OCI-LY7 (cell line): ENCODE measurements around the gene AK5. TPM values are rescaled to one million over a fixed set of nuclear protein-coding genes. Genes with fewer than 3 reads are reported as not detected.

ENCODE experiments used
- BruUV-seq: library from RNA; stranded (reverse); fragments of 400-500 nt; replicated peaks from 2 replicates; lab custom pipeline; 2021; lab: Mats Ljungman, UMichigan
- CTCF ChIA-PET: fragments of 300-600 bp; sonication (Branson Sonifier 250); formaldehyde crosslinking; loops from one replicate; lab custom pipeline; 2022; ENCODE audit warnings: antibody characterized with exemption; ENCODE audit not compliant: unreplicated experiment; lab: Charles Lee
- POLR2A ChIA-PET: fragments of 300-600 bp; sonication (Branson Sonifier 250); formaldehyde crosslinking; loops from one replicate; lab custom pipeline; 2022; ENCODE audit warnings: antibody characterized with exemption; lab: Charles Lee
- DNase-seq: peaks from one replicate; pipeline ENCODE4 v3.0.0-alpha.2; 2015; ENCODE audit warnings: low spot score
- H2AFZ ChIP-seq: fragments of 200-600 bp; sonication (generic), shearing (Covaris generic); 2 replicates; pipeline ENCODE4 v1.6.1; 2014; ENCODE audit warnings: mild to moderate bottlenecking, antibody characterized with exemption, low read length, moderate library complexity
- H3K27ac ChIP-seq: fragments of 200-600 bp; sonication (generic); 2 replicates; pipeline ENCODE4 v1.5.1; 2014; ENCODE audit warnings: mixed run types, low read depth, mild to moderate bottlenecking, moderate library complexity, low read length, inconsistent platforms; ENCODE audit not compliant: poor library complexity, severe bottlenecking
- H3K36me3 ChIP-seq: fragments of 200-600 bp; sonication (generic); 2 replicates; pipeline ENCODE4 v1.6.1; 2014; ENCODE audit warnings: mild to moderate bottlenecking, antibody characterized with exemption, low read length, moderate library complexity, mixed read lengths; ENCODE audit not compliant: insufficient read depth
- H3K4me1 ChIP-seq: fragments of 200-600 bp; sonication (generic); 2 replicates; pipeline ENCODE4 v1.5.1; 2014; ENCODE audit warnings: mild to moderate bottlenecking, low read length; ENCODE audit not compliant: insufficient read depth, poor library complexity, severe bottlenecking
- H3K4me2 ChIP-seq: fragments of 200-600 bp; sonication (generic); 2 replicates; pipeline ENCODE4 v1.6.1; 2014; ENCODE audit warnings: mild to moderate bottlenecking, low read length
- H3K4me3 ChIP-seq: fragments of 200-600 bp; sonication (generic); 2 replicates; pipeline ENCODE4 v1.5.1; 2014; ENCODE audit warnings: mild to moderate bottlenecking, low read depth, low read length; ENCODE audit not compliant: poor library complexity, severe bottlenecking
- H3K79me2 ChIP-seq: fragments of 200-600 bp; sonication (generic); 2 replicates; pipeline ENCODE4 v1.6.1; 2016; ENCODE audit warnings: low read depth, mild to moderate bottlenecking, low read length, moderate library complexity, mixed read lengths; ENCODE audit not compliant: insufficient read depth
- H3K9me2 ChIP-seq: fragments of 200-600 bp; sonication (generic); 2 replicates; pipeline ENCODE4 v1.6.1; 2016; ENCODE audit warnings: mild to moderate bottlenecking, low read length, mixed read lengths; ENCODE audit not compliant: insufficient read depth
- H3K9me3 ChIP-seq: fragments of 200-600 bp; sonication (generic); 2 replicates; pipeline ENCODE4 v1.6.1; 2014; ENCODE audit warnings: mild to moderate bottlenecking, mixed run types, low read length, mixed read lengths
- H4K20me1 ChIP-seq: fragments of 200-600 bp; sonication (generic); 2 replicates; pipeline ENCODE4 v1.6.1; 2014; ENCODE audit warnings: mild to moderate bottlenecking, antibody characterized with exemption, low read length, moderate library complexity, mixed read lengths; ENCODE audit not compliant: insufficient read depth
- CTCF ChIP-seq: fragments of 200-600 bp; sonication (generic); conservative IDR thresholded peaks from 2 replicates; pipeline ENCODE4 v1.5.1; 2014; ENCODE audit warnings: mild to moderate bottlenecking, antibody characterized with exemption, low read length, moderate library complexity, mixed read lengths
- EZH2phosphoT487 ChIP-seq: fragments of 200-600 bp; sonication (generic); IDR thresholded peaks from 2 replicates; pipeline ENCODE4 v1.6.1; 2018; ENCODE audit warnings: low read depth, borderline replicate concordance, mild to moderate bottlenecking, mixed run types, antibody characterized with exemption, low read length, moderate library complexity, mixed read lengths
- intact Hi-C: fragments of 100-400 bp; cut with micrococcal nuclease; formaldehyde crosslinking; loops from one replicate; pipeline ENCODE4 v1.10.0; 2022; ENCODE audit not compliant: unreplicated experiment
- total RNA-seq, 2 experiments: library from RNA; depleted of rRNA in 1 of 2; stranded (reverse); fragments of >200 nt in 1 of 2; shearing (Covaris generic) in 1 of 2; gene quantifications; 2 replicates each; pipeline ENCODE4 v1.2.3, GENCODE V29; 2014 to 2022

Gene AK5
- total RNA-seq, 2 experiments from 2014 or later, result not detected

DNA sequence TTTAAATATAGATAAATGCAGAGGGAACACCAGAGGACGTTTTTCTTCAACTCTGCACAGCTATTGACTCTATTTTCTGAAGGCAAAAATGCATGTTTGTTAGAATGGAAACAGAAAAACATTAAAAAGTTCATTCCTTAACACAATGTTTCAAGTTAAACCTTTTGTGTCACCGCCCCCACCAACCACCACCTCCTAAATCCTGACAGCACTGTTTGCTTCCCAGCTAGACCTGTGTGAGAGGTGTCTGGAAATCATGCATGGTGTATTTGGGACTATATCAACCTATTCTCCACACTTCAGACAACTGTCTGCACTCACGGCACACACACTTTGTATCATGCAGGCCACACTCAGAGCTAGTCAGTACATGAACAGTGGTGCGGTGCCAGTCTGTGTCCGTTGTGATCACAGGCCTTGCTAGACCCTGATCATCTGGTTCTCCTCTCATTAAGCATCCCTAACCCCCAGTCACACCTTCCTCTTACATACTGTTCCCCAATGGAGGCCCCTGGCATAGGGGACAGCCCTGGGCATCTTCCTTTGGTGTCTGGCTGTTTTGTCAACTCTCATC is 276.9 kb downstream of the AK5 start:
- H3K79me2 ChIP-seq, result no peaks in the 10 kb centered on the region
- TF ChIP-seq CTCF (no peak), EZH2phosphoT487 (no peak)
- POLR2A ChIA-PET, result interaction anchor here (0.7 to 0.9 kb wide), 2 partner anchors 91 to 668 kb away, joined by 3 to 9 read pairs; no protein-coding TSS in a partner anchor
- H3K9me3 ChIP-seq, result no peaks in the 10 kb centered on the region
- no peak overlapping the region for H2AFZ ChIP-seq
- no peaks in the 10 kb centered on the region for H4K20me1 ChIP-seq
- H3K27ac ChIP-seq, result no peak overlapping the region
- H3K9me2 ChIP-seq, result no peaks in the 10 kb centered on the region
- no TSS peak for BruUV-seq
- no peak for DNase-seq
- H3K4me1 ChIP-seq, result no peaks in the 10 kb centered on the region
- H3K4me3 ChIP-seq, result no peak overlapping the region
- no peak overlapping the region for H3K4me2 ChIP-seq
- peaks cover 28% of the 10 kb centered on the region for H3K36me3 ChIP-seq
- intact Hi-C loops, result no loop called here
- CTCF ChIA-PET, result no interaction called here

GRCh38 chr1:77560741-77561140 is 278.9 kb downstream of the AK5 start:
- intact Hi-C loops, result no loop called here
- H3K9me2 ChIP-seq, result no peaks in the 10 kb centered on the region
- no peak for DNase-seq
- no peak overlapping the region for H2AFZ ChIP-seq
- ChIA-PET CTCF (no interaction called here), POLR2A (interaction anchor here (0.6 to 0.7 kb wide), 2 partner anchors 41 to 387 kb away, joined by 3 to 4 read pairs; no protein-coding TSS in a partner anchor)
- H3K27ac ChIP-seq, result no peak overlapping the region
- H3K9me3 ChIP-seq, result no peaks in the 10 kb centered on the region
- peaks cover 45% of the 10 kb centered on the region for H3K36me3 ChIP-seq
- H3K4me2 ChIP-seq, result no peak overlapping the region
- no peaks in the 10 kb centered on the region for H3K4me1 ChIP-seq
- H3K79me2 ChIP-seq, result no peaks in the 10 kb centered on the region
- no TSS peak for BruUV-seq
- TF ChIP-seq EZH2phosphoT487 (no peak), CTCF (no peak)
- H4K20me1 ChIP-seq, result no peaks in the 10 kb centered on the region
- H3K4me3 ChIP-seq, result no peak overlapping the region

DNA sequence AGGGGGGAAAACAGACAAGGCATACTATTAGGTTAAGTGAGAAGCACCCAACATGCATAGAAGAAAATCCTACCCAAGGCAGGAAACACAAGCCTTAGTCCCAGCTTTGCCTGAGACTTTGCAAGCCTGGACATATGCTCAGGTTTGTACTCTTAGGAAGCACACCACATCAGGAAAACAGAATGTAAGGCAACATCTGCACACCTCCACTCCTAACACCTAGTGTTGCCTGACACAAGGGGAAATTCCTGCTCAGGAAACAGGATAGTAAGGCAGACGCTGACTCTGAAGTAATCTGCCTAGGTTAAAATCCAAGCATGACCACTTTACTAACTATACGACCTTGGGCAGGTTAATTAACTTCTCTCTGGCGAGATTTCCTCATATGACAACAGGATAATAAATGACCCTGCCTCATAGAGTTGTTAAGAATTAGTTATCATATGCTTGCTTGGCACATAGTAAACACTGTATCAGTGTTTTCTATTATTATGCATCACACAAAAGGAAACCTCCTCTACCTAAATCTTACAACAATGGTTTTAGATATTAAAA is 280.9 kb downstream of the AK5 start:
- Histone ChIP-seq H3K4me1 (no peaks in the 10 kb centered on the region), H3K4me2 (no peak overlapping the region), H3K9me2 (no peaks in the 10 kb centered on the region), H3K27ac (no peak overlapping the region), H3K9me3 (no peaks in the 10 kb centered on the region), H4K20me1 (no peaks in the 10 kb centered on the region), H3K4me3 (no peak overlapping the region), H3K79me2 (no peaks in the 10 kb centered on the region), H3K36me3 (peaks cover 65% of the 10 kb centered on the region), H2AFZ (no peak overlapping the region)
- TF ChIP-seq CTCF (no peak), EZH2phosphoT487 (no peak)
- intact Hi-C loops, result no loop called here
- POLR2A ChIA-PET, result interaction anchor here (0.6 kb wide), 1 partner anchor 566 kb away, joined by 5 read pairs; no protein-coding TSS in a partner anchor
- CTCF ChIA-PET, result no interaction called here
- no TSS peak for BruUV-seq
- no peak for DNase-seq
